Fibroblast of villous mesenchyme (primary cell): ENCODE results near the gene TBC1D22A. TPM values are rescaled to one million over a fixed set of nuclear protein-coding genes. Genes with fewer than 3 reads are reported as not detected.

Source experiments
- DNase-seq: peaks from one replicate; pipeline ENCODE4 v3.0.0-alpha.2; 2010; ENCODE audit warnings: low read depth
- H3K4me3 ChIP-seq: 2 replicates; pipeline ENCODE4 v1.5.1; 2011; ENCODE audit warnings: low read depth, mild to moderate bottlenecking, low read length
- total RNA-seq: library from RNA; depleted of rRNA; stranded (reverse); fragments of >200 nt; gene quantifications from 2 replicates; pipeline ENCODE4 v1.2.3, GENCODE V29; 2012
- TF ChIP-seq, protein P1 (sequence below): IDR thresholded peaks from 2 replicates; pipeline ENCODE4 v1.5.1; 2012; ENCODE audit warnings: low read depth, mild to moderate bottlenecking, low read length; ENCODE audit not compliant: insufficient read depth

The TBC1D22A gene
- total RNA-seq, 1 donor = 12.5 TPM

- no peak for DNase-seq
- no peak overlapping the region for H3K4me3 ChIP-seq
- TF ChIP-seq, protein P1, sequence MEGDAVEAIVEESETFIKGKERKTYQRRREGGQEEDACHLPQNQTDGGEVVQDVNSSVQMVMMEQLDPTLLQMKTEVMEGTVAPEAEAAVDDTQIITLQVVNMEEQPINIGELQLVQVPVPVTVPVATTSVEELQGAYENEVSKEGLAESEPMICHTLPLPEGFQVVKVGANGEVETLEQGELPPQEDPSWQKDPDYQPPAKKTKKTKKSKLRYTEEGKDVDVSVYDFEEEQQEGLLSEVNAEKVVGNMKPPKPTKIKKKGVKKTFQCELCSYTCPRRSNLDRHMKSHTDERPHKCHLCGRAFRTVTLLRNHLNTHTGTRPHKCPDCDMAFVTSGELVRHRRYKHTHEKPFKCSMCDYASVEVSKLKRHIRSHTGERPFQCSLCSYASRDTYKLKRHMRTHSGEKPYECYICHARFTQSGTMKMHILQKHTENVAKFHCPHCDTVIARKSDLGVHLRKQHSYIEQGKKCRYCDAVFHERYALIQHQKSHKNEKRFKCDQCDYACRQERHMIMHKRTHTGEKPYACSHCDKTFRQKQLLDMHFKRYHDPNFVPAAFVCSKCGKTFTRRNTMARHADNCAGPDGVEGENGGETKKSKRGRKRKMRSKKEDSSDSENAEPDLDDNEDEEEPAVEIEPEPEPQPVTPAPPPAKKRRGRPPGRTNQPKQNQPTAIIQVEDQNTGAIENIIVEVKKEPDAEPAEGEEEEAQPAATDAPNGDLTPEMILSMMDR = no peak
These were observed 434.7 kb downstream of the TBC1D22A start for GRCh38 chr22:47196881-47197772.

- H3K4me3 ChIP-seq = no peak overlapping the region
- no peak for DNase-seq
- TF ChIP-seq, protein P1 = no peak
These were observed 435.5 kb downstream of the TBC1D22A start for GRCh38 chr22:47197773-47198500.

- DNase-seq = no peak
These were observed 436.4 kb downstream of the TBC1D22A start for GRCh38 chr22:47198801-47199251.

GRCh38 chr22:47199261-47199978 lies 437.0 kb downstream of the TBC1D22A start:
- TF ChIP-seq, protein P1 = no peak
- DNase-seq = no peak

More at GRCh38 chr22:47198801-47199251, 436.4 kb downstream of the TBC1D22A start:
- no peak overlapping the region for H3K4me3 ChIP-seq
- TF ChIP-seq, protein P1 = no peak

GRCh38 chr22:47199979-47200272 lies 437.5 kb downstream of the TBC1D22A start:
- DNase-seq = no peak
- TF ChIP-seq, protein P1 = no peak
- H3K4me3 ChIP-seq = no peak overlapping the region

More at GRCh38 chr22:47199261-47199978, 437.0 kb downstream of the TBC1D22A start:
- H3K4me3 ChIP-seq = no peak overlapping the region

DNA sequence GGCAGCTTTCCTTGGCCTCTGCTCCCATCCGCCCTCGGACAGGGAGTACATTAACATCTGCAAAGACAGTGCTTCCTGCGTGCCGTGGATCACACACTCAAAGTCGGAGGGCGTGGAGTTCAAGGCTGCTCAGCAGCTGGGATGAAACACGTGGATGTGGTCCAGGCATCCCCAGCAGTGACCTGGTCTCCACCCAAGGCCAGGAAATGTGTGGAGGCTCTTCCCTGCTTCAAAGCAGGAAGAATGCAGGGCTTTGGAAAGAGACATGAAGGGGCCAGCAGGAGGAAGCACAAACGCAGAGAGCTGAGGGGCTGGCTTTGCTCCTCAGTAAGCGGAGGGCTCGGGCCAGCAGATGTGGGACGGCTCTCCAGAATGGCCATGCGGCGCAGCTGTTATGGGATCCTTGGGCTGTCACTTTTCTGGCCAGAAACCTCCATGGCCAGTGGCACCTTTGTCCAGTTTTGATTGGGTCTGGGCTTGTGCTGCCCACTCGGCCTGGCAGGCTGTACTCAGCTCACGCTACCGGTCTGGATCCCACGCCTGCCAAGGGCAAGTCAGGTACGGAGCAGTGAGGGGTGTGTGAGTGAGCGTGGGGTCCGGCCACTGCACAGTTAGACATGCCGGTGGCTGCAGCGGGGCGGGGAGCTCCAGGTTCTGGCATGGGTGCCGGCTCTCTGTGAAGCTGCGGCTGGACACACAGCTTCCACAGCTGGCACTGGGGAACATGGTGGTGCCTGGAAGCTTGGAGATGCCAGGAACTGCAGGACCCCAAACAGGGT lies 438.0 kb downstream of the TBC1D22A start:
- TF ChIP-seq, protein P1 = no peak
- H3K4me3 ChIP-seq = no peak overlapping the region
- DNase-seq = peak; percentile 5
